MV-4-11 (cell line): ENCODE results near the gene DPH2.
A peak's percentile ranks its signal among the peaks of the same experiment; 100 is the strongest.

ENCODE experiments used
- DNase-seq: peaks from one replicate; lab custom pipeline; 2025; lab: John Stamatoyannopoulos, UW

Gene DPH2

GRCh38 chr1:44000122-44000665 lies 30.4 kb downstream of the DPH2 start:
- DNase-seq, result no peak

GRCh38 chr1:44002165-44002564 lies 32.4 kb downstream of the DPH2 start:
- no peak for DNase-seq

GRCh38 chr1:44002606-44003157 lies 32.9 kb downstream of the DPH2 start:
- DNase-seq, result no peak

- no peak for DNase-seq
These were observed 38.4 kb downstream of the DPH2 start for GRCh38 chr1:44008259-44008658.

- DNase-seq, result no peak
These were observed 41.2 kb downstream of the DPH2 start for GRCh38 chr1:44010935-44011471.

GRCh38 chr1:44012404-44012803 lies 42.6 kb downstream of the DPH2 start:
- no peak for DNase-seq

- peak; percentile 61 for DNase-seq
These were observed 43.3 kb downstream of the DPH2 start for GRCh38 chr1:44012941-44013609.

- DNase-seq, result no peak
These were observed 44.1 kb downstream of the DPH2 start for GRCh38 chr1:44013949-44014348.

GRCh38 chr1:44014365-44015104 lies 44.7 kb downstream of the DPH2 start:
- no peak for DNase-seq

- no peak for DNase-seq
These were observed 45.4 kb downstream of the DPH2 start for GRCh38 chr1:44015206-44015605.

- no peak for DNase-seq
These were observed 46.5 kb downstream of the DPH2 start for GRCh38 chr1:44016041-44016889.

- DNase-seq, result no peak
These were observed 47.1 kb downstream of the DPH2 start for GRCh38 chr1:44016890-44017400.

- DNase-seq, result no peak
These were observed 49.7 kb downstream of the DPH2 start for GRCh38 chr1:44019466-44019948.

- DNase-seq, result no peak
These were observed 50.7 kb downstream of the DPH2 start for GRCh38 chr1:44020464-44020863.

GRCh38 chr1:44021156-44021555 lies 51.3 kb downstream of the DPH2 start:
- no peak for DNase-seq

- DNase-seq, result no peak
These were observed 51.9 kb downstream of the DPH2 start for GRCh38 chr1:44021581-44022321.
